Bone marrow (tissue), 2 donors: ENCODE measurements around the gene UBE3A.
A peak's percentile ranks its signal among the peaks of the same experiment; 100 is the strongest.
"Not testable (repeated sequence)": the region's sequence is repeated elsewhere in the genome, so short reads cannot be mapped to it uniquely, and the experiment has no call there.

Experiments used
- DNase-seq, 2 donors: peaks; one replicate each; lab custom pipeline; 2025; lab: John Stamatoyannopoulos, UW

Gene UBE3A

GRCh38 chr15:25437777-25438600 is 835 bp downstream of the UBE3A start:
- peak; percentile 11 to 73 for DNase-seq

DNA sequence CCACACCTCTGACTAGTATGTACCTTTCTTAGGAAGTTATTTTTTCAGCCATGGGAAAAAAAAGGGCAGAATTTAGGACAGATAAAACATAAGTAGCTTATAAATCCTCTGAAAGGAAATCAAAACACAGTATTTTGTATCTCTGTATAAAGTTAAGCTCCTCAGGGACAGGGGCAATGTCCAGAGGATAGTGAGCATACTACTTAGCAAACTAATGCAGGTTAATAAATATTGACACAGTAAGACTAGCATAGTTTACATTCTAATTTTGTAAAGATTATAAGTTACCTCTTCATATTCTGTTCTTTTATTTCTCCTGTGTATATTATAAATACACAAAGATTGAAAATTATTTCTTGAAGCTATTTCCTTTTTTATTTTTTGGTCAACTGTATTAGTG is 2.1 kb downstream of the UBE3A start:
- DNase-seq: no peak

GRCh38 chr15:25435474-25436243 is 3.2 kb downstream of the UBE3A start:
- DNase-seq: no peak

GRCh38 chr15:25433118-25433865 is 5.5 kb downstream of the UBE3A start:
- DNase-seq: no peak

GRCh38 chr15:25431836-25432561 is 6.8 kb downstream of the UBE3A start:
- no peak for DNase-seq

GRCh38 chr15:25427861-25428260 is 11.0 kb downstream of the UBE3A start:
- no peak for DNase-seq

DNA sequence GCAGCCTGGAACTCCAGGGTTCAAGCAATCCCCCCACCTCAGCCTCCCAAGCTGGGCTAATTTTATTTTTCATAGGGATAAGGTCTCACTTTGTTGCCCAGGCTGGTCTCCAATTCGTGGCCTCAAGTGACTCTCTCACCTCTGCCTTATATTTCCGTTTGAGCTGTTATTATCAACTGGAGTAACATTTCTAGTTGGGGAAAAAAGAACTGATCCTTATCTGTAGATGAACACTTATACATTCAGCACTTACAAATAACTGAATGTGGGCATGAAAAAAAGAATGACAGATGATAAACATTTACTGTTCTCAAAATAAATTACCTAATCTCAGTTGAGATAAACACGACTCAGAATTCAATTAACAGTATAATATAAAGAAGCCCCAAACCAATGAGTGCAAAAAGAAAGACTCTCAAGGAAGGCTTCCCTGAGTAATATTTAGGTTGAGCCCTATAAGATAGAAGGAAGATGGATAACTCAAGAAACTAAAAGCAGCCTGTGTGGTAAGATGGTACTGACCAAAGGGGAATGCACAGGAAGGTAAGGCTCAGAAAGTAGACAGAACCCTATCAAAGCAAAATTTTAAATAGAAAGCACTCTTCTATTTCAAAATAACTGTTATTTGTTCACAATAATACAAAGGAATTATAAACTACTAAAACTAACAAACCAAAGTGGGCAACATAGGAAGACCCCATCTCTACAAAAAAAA is 11.8 kb downstream of the UBE3A start:
- DNase-seq: no peak

GRCh38 chr15:25424073-25424472 is 14.8 kb downstream of the UBE3A start:
- DNase-seq: no peak

DNA sequence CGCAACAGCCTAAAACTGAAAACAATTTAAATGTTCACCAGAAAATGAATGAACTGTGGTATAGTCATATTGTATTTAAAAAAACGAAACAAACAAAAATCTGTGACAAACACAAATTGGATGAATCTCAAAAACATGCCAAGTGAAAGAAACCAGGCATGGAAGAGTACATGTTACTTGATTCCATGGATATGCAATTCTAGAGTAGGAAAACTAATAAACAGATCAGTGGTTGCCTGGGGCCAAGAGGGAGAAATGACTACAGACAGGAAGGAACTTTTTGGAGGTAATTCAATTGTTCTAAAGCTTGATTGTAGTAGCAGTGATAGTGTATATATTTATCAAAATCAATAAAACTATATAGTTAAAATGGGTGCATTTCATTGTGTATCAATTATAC is 16.8 kb downstream of the UBE3A start:
- DNase-seq: no peak

DNA sequence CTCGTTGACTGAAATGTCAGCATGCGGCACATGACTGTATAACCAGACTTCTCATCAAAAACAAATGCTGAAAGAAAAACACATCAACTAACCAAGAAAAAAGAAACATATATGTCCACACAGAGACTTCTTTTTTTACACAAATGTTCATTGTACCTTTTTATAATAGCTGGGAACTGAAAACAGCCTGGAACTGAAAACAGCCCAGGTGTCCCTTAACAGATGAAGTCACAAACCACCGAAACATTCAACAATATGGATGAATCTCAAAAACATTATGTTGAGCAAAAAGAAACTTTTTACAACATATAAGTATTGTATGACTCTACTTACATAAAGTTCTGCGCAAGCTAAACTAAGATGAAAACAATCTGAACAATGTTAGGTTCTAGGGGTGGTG is 20.6 kb downstream of the UBE3A start:
- DNase-seq: no peak

DNA sequence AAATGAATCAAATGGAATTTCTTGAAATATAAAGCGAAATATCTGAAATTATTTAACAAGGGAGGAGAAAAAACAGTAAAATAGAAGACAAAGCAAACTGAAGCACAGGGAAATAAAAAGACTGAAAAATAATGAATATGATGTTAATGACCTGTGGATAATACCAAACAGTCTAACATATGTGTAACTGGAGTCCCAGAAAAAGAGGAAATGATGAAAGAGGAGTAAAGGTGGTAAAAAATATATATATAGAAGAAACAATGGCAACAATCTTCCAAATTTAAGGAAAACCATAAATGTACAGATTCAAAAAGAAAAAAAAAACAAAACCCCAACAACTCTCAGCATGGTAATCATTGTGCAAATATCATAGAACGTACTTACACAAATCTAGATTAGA is 21.2 kb downstream of the UBE3A start:
- DNase-seq: no peak

- DNase-seq: no peak
Observed at GRCh38 chr15:25416693-25417092, 22.1 kb downstream of the UBE3A start.

GRCh38 chr15:25415707-25416106 is 23.1 kb downstream of the UBE3A start:
- DNase-seq: no peak

- no peak for DNase-seq
Observed at GRCh38 chr15:25415217-25415616, 23.6 kb downstream of the UBE3A start.

DNA sequence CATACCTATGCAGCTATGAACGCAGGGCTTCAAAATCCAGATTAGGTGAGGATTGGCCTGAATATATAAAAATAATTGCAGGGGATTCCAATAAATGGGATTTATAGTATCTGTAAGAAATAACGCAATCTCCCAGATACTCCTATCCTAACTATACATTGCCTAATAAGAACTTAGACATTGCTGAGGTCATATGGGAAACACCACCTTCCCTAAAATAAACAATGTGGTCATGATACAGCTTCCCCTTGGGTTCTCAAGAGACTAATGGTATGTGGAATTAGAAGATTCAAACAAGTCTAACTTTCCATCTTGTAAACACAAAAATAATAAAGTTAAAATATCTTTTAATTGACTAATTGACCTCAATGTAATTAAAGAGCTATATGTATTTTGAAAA is 28.2 kb downstream of the UBE3A start:
- DNase-seq: peak in 1 of 2 donors; percentile 3

DNA sequence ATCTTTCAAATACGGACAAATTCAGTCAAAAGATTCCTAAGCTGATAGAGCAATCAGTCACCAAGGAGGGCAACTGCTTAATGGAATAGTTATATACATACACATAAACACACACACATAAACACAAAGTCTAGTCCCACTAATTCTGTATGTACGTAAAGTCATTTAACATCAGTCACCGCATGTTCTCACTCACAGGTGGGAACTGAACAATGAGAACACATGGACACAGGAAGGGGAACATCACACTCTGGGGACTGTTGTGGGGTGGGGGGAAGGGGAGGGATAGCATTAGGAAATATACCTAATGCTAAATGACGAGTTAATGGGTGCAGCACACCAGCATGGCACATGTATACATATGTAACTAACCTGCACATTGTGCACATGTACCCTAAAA is 29.1 kb downstream of the UBE3A start:
- not testable (repeated sequence) for DNase-seq

DNA sequence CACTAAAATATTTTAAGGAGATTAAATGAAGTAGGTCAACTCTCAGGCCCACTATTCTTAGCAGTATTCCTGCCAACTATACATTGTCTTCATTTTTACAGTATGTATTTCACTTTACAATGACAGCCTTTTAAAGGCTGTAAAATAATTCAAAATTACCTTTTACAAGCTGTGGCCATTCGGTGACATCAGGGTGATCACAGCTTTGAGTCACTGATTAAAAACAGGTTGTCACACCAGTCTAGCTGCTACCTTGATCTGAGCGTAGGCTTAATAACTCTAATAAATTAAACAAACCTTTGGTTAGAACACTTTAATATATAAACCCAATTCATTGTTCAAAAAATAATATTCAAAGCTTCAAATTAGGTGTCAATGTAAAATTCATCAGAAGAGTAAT is 29.9 kb downstream of the UBE3A start:
- no peak for DNase-seq

GRCh38 chr15:25408428-25408827 is 30.4 kb downstream of the UBE3A start:
- DNase-seq: no peak

GRCh38 chr15:25407950-25408349 is 30.9 kb downstream of the UBE3A start:
- no peak for DNase-seq

DNA sequence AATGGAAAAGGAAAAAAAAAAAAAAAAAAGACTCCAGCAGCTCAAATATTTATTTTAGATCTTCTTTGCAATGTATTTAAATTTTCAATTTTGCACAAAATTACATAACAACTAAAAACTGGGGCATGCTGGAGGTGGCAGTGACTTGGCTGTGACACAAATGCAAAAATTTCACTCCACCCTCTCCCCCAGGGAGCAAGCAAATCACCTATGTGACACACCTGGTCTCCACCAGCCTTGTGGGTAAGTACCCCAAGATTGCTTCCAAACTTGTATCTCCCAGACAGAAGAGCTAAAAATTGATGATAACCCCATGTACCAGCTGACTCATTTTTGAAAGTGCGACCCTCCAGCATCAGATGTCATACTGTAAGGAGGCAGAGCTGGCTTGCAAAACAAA is 32.0 kb downstream of the UBE3A start:
- DNase-seq: no peak

DNA sequence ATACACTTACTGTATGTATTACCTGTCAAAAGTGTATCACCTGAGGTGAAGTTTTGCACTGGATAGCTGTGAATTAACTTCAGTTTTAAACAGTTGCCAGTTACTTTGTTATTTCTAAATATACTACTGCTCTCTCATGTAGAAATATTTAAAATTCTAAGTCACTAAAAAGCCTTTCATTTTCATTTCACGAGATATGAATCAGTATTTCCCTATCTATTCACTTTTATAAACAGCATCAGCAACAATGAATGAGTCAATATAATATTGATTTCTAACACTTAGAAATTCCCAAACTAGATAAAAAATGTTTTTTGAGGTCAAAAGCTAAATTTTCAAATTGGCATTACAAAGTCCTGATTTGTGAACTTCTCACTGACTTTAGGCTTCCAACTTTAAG is 32.6 kb downstream of the UBE3A start:
- no peak for DNase-seq
